HG03565 (cell line): Measurements from ENCODE around the gene MAT2A.
A peak's percentile ranks its signal among the peaks of the same experiment; 100 is the strongest.
"Not testable (repeated sequence)": the region's sequence is repeated elsewhere in the genome, so short reads cannot be mapped to it uniquely, and the experiment has no call there.

Experiments
- ATAC-seq: cut with Tn5 transposase; IDR thresholded peaks from one replicate; pipeline ENCODE4 v1.9.1; 2021; ENCODE audit warnings: mild to moderate bottlenecking, moderate library complexity; ENCODE audit not compliant: unreplicated experiment

MAT2A gene

GRCh38 chr2:85547089-85547858 is 8.3 kb downstream of the MAT2A start:
- no peak for ATAC-seq

DNA sequence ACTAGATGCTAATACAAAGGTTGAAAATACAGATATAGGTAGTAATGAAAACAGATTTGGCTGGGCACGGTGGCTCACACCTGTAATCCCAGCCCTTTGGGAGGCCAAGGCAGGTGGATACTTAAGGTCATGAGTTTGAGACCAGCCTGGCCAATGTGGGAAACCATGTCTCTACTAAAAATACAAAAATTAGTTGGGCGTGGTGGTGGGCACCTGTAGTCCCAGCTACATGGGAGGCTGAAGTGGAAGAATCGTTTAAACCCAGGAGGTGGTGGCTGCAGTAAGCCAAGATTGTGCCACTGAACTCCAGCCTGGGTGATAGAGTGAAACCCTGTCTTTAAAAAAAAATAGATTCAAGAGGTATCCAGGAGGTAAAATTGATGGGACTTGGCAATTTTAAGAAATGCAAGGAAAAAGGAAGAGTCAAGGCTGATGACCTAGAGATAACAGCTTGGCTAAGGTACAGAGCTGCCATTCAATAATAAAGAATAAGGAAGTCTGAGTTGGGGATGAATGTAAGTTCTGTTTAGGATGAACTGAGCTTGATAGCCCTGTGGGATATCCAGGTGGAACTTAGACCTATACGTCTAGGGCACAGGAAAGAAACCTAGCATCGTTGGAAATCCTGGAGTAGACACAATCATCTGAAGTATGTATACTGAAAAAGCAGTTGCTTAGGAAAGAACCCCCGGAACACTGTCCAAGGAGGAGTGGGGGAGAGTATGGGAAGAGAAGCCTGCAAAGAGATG is 9.1 kb downstream of the MAT2A start:
- no peak for ATAC-seq

GRCh38 chr2:85548608-85548900 is 9.6 kb downstream of the MAT2A start:
- no peak for ATAC-seq

DNA sequence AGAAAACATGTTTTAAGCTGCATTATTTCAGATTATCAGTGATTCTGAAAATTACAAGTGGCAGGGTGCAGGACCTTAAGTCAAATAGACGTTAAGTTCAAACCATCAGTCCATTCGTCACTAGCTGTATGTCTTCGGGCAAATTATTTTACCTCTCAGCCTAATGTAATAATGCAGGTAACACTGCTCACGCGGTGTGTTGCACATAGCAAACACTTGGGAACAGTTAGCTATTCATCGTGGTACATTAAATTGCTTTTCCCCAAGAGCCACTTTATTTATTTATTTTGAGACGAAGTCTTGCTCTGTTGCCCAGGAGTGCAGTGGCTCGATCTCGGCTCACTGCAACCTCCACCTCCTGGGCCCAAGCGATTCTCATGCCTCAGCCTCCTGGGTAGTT is 10.1 kb downstream of the MAT2A start:
- no peak for ATAC-seq

GRCh38 chr2:85549826-85550225 is 10.9 kb downstream of the MAT2A start:
- ATAC-seq, result no peak

DNA sequence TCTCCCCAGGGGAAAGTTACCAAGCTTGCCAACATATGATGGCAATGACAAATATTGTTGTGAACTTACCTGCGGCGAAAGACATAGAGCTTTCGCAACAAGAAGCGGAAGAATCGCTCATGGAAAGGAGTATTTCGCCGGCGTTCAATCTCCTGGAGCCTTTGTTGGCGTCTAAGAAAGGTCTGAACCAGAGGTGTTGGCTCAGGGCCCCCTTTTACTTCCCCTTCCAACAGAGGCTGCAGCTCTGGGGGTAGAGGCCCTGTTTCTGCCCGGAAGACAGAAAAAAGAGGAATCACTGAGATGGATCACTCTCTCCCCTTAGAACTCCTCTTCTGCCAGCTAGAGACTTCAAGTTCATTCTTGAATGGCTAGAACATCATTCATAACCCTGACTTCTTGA is 11.5 kb downstream of the MAT2A start:
- ATAC-seq, result no peak

DNA sequence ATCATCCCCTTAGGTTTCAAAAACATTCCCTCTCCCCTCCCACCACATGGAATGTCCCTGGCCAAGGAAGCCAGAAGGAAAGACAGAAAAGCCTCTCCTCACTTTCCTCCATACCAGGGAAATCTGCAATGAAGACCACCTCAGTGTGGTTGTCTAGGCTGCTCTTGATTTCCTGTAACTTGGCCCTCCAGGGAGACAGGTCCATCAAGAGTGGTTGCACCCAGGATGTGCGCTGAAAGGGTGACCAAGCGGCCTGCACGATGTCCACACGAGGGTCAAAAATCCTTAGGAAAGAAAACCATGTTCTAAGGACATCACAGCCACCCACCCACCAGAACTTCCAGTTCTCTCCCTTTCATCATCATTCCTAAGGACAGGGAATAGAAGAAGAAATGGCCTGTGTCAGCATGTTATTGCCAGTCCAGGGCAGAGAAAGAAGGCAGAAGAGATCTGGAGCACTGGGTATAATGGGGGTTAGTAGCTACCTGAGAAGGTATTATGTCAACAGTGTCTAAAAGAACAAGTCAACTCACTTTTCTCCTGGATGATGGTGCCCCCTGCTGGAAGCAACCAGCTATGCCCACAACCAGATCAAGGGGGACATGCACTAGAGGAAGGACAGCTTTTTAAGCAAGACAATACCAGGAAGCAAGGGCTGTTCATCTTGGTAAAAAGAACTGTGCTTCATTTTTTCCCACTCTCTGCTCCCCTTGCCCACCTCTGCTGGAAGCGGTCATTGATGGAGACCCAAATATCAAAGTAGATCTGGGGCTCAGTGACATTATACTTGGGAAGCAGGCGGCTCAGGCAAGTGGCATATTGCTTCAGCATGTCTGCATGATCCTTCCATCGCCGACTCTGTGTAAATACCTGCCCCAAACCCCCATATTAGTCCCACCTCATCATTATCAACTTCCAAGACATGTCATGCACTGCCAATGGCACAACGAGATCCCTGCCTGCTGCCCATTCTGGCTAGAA is 13.0 kb downstream of the MAT2A start:
- ATAC-seq, result no peak

- ATAC-seq, result no peak
These were observed 14.2 kb downstream of the MAT2A start for GRCh38 chr2:85553184-85553583.

GRCh38 chr2:85554980-85555612 is 16.1 kb downstream of the MAT2A start:
- no peak for ATAC-seq

DNA sequence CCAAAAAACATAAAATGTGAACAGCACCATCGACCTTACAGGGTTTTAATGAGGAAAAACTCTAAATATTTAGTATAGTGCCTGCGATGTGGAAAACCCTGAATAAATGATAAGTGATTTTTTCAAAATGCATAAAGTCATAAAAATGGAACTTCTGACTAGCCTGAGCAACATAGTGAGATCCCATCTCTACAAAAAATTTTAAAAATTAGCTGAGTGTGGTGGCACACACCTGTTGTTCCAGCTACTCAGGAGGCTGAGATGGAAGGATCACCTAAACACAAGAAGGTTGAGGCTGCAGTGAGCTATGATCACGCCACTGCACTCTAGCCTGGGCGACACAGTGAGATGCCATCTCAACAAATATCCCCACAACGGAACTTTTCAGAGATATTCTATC is 18.2 kb downstream of the MAT2A start:
- no peak for ATAC-seq

DNA sequence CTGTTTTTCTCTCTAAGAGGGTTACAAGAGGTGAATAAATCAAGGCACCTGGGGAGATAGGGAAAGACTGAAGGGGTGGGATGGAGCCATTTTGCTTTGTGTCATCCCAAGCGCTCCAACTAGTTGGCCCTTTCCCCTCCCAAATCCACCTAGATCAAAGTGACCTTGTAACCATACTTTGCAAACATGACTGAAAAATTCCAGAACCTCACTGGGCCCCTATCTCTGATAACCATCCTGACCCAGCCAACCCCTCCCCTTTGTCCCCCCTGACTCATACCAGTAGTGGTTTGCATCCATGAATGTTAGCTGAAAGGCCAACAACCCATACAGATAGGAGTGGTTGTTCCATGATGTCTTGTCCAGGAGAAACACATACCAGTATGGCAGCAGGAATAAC is 19.2 kb downstream of the MAT2A start:
- no peak for ATAC-seq

DNA sequence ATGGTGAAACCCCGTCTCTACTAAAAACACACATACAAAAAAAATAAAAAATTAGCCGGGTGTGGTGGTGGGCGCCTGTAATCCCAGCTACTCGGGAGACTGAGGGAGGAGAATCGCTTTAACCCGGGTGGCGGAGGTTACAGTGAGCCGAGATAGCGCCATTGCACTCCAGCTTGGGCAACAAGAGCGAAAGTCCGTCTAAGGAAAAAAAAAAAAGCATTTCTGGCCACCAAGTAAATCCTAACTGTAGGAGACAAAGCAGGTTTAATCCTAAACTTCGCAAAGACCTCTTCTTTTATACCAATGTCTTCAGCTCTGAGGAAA is 21.4 kb downstream of the MAT2A start:
- not testable (repeated sequence) for ATAC-seq

- ATAC-seq, result no peak
These were observed 21.9 kb downstream of the MAT2A start for GRCh38 chr2:85560812-85561279.

GRCh38 chr2:85561280-85562212 is 22.6 kb downstream of the MAT2A start, which contains the start of gene GGCX:
GGCX (minus strand) TSS chr2:85561493; CDS start chr2:85561428, 65 bp downstream.
- ATAC-seq, result peak; percentile 89

- ATAC-seq, result no peak
These were observed 25.2 kb downstream of the MAT2A start for GRCh38 chr2:85564144-85564563.

- no peak for ATAC-seq
These were observed 27.3 kb downstream of the MAT2A start for GRCh38 chr2:85566265-85566664.

DNA sequence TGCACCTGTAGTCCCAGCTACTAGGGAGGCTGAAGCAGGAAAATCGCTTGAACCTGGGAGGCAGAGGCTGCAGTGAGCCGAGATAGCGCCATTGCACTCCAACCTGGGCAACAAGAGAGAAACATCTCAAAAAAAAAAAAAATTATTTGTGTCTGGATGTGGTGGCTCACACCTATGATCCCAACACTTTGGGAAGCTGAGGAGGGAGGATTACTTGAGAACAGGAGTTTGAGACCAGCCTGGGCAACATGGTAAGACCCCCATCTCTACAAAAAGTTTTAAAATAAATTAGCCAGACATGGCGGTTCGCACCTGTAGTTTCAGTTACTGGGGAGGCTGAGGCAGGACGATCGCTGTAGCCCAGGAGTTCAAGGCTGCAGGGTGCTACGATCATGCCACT is 36.8 kb downstream of the MAT2A start:
- no peak for ATAC-seq

DNA sequence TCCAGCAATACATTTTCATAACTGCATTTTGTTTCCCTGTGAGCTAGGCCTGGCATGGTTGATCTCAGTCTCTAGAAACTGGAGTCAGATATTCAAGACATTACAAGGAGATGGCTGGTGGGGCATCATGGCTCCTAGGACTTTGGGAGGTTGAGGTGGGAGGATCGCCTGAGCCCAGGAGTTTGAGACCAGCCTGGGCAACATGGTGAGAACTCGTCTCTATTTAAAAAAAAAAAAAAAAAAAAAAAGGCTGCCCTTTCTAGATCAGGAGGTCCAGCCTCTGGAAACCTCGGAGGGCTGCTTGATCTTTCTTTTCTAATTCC is 38.1 kb downstream of the MAT2A start:
- ATAC-seq, result no peak

- no peak for ATAC-seq
These were observed 38.6 kb downstream of the MAT2A start, which contains the start of gene VAMP8 for GRCh38 chr2:85577386-85578242. VAMP8 (plus strand) TSS chr2:85577586; CDS start chr2:85577647, 61 bp downstream.
